Stimulated activated CD4-positive, alpha-beta T cell treated with anti-CD3 and anti-CD28 coated beads, TNF-alpha, amount 100 ng/mL, for 4 hours (primary cell): ENCODE results near the gene SLC38A1.

Experiments used
- DNase-seq, 3 experiments: peaks; one replicate each; pipeline ENCODE4 v3.0.0-alpha.2; 2020; ENCODE audit warnings: low read depth in 3 of 3

SLC38A1 gene

DNA sequence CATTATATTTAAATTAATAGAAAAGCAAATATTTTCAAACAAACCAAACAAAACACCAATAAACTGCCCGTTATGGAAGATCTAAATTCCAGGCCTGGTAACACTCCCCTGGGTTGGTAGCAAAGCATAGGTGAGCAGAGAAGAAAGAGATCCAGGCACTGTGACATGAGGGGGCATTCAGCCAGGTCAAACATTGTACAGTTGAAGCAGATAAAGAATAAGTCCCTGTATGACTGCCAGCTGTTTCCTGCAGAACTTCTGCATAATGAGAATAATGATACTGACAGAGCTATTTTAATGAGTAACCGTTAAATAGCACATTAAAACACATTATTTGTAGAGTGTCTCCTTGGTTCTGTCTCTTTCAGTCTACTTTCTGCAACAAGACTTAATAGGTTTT is 35.4 kb downstream of the SLC38A1 start:
- no peak for DNase-seq

GRCh38 chr12:46230983-46231382 is 37.9 kb downstream of the SLC38A1 start:
- DNase-seq, result no peak

GRCh38 chr12:46230306-46230705 is 38.5 kb downstream of the SLC38A1 start:
- no peak for DNase-seq

GRCh38 chr12:46227616-46228015 is 41.2 kb downstream of the SLC38A1 start:
- no peak for DNase-seq

GRCh38 chr12:46224386-46224785 is 44.5 kb downstream of the SLC38A1 start:
- DNase-seq, result no peak

GRCh38 chr12:46223047-46223446 is 45.8 kb downstream of the SLC38A1 start:
- DNase-seq, result no peak

DNA sequence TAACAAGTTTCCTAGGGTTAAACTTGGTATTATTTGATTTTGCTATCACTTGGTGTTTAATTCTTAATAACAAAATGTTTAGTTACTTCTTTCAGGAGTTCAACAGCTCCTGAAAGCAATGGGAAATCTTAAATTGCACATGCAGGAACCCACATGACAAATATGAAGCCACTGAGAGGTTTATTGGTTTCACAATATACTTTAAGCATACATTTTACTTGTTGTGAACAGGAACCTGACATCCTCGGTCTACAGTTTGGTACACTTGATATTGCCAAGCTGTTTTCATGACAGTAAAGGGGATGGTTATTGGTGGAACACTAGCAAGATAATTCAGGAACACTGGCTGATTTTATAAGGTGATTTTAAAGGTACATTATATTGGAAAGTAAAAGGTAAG is 46.2 kb downstream of the SLC38A1 start:
- DNase-seq, result no peak

DNA sequence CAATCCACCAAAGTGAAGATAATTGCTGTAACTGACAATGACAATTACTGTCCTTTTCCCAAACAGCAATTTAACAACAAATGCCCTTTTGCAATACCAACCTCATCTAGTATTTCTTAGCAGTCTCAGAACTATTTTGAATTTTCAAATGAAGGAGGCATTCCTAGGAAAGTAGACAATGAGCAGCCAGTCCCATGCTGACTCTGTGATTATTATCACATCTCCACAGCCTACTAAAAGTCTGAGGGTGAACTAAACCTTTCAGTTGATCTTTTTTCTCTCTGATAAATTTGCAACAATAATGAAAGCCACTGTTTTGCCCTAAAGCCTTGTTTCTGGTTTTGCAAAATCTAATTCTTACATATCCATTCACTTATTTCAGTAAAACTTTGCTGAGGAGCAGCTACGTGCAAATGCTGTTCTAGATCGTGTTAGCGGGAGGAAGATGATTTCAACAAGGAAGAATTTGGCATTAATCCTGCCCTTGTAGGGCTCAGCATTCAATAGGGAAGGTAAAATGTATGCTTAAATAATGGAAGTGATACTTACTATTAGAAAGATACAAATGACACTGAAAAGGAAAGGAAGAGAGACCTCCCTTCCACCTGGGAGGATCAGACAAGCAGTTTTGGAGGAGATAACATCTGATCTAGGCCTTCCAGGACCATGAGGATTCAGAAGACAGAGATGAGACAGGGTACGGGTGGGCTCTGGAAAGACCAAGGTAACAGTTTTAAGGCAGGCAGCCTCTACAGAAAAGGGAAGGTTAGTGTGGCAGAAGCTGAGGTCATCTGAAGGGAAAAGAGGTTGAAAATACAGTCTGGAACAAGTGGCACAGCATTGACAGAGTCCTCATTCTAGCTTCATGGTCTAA is 47.4 kb downstream of the SLC38A1 start:
- no peak for DNase-seq

DNA sequence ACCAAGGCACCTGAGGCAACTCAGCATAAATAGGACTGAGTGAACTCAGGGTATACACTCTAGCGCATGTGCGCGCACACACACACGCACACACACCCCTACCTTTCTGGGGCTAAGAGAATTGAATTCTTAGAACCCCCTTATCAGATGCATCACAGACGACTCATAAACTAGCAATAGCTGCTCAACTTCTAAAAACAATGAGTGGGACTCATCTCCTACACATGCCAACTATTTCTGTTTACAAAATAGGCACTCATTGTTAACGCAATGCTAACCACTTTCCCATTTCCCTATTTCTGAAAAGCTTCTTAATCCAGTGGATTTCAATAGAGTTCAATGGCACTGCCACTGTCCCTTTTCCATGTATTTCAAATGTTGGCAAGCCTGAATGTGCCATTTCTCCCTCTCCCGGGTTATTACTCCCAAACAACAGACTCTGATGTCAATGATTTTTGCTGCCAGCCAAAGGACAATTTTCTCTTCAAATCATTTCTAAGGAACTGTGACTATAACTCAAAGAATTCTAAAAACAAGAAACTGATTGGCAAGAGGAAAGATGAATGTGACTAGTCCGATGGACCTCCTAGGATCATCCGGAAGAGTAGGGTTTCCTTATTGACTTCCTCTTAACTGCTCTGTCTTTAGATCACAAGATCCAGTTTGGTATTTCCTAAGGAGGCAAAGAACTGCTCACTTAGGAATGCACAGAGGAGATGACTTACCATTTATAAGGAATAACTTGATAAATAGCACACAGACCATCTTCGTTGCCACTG is 48.8 kb downstream of the SLC38A1 start:
- peak in 2 of 3 experiments; percentile 55 to 73 for DNase-seq

DNA sequence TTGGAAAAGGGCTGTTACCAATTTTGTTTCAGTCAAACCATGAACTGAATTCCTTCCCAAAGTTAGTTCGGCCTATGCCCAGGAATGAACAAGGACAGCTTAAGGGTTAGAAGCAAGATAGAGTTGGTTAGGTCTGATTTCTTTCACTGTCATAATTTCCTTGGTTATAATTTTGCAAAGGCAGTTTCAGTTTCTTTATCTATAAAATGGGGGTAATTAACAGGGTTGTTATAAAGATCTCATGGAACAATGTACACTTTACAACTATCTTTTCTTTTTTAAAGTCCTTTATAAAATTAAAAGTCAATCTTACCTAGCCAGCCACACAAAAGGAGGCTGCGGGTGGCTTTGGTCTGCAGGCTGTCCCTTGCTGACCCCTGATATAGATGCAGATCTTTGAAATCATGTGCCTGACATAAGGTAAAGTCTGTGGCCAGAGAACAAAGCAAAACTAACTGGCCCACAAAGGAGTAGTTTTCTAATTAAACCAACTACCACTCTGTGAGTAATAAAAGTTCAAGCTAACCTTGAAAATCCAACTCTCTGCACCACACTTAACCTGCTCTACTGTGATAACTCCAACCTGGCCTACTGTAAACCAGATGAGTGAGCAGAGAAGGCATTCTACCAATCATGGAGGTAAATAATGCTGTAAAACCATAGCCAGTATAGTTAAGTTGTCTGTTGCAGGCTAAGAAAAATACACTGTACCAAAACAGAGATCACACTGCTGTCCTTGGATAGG is 49.5 kb downstream of the SLC38A1 start:
- DNase-seq, result no peak

DNA sequence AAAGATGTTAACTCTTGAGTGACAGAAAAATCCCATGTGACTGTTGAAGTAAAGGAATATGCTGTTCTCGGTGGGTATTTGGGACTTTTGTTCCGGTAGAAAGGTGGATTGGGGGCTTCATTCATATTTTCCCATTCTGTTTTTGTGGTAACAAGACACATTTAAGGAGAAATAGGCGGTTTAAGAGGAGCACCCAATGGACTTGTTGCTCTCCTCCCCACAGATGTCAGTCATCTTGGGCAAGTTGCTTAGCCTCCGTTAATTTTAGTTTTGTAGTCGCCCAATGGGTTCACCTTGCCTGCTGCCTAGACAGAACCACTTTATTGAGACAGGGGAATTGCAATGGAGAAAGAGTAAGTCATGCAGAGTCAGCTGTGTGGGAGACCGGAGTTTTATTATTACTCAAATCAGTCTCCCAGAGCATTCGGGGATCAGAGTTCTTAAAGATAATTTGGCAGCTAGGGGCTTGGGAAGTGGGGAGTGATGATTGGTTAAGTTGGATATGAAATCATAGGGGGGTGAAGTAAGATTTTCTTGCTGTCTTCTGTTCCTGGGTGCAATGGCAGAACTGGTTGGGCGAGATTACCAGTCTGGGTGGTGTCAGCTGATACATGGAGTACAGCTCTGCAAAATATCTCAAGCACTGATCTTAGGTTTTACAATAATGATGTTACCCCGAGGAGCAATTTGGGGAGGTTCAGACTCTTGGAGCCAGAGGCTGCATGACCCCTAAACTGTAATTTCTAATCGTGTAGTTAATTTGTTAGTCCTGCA is 50.3 kb downstream of the SLC38A1 start:
- DNase-seq, result no peak

- no peak for DNase-seq
Measured at GRCh38 chr12:46217541-46218321, 51.1 kb downstream of the SLC38A1 start.

DNA sequence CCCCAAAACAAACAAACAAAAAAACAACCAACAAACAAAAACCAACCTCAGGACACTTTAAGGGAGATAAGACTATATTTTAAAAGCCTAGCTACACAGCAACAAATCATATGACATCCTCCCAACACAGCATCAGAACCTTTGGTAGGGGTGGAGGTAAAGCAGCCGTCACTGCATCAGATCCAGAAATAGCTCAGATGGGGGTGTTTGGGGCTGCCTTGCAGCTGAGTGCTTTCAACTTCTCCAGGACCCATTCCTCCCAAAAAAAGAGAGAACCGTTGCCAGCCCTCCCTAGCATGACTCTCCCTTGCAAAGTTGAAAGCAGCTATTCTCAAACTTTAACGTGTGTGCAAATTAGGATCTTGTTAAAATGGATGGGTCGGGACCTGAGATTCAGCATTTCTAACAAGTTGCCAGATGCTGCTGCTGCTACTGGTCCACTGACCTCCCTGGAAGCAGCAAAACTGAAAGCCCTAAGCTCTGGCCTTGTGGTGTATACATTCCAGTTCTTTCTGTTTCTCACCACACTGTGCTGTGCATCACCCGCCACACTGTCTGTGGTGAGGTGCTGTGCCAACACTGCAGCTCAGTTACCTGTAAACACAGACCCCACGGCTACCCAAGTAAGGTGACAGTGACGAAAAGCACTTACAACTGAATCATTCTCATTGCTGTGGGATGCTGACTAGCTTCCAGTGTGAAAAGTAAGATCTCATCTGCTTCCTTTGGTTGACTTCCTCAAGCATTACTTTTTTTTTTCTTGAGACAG is 54.0 kb downstream of the SLC38A1 start:
- DNase-seq, result peak in 2 of 3 experiments; percentile 42 to 64

DNA sequence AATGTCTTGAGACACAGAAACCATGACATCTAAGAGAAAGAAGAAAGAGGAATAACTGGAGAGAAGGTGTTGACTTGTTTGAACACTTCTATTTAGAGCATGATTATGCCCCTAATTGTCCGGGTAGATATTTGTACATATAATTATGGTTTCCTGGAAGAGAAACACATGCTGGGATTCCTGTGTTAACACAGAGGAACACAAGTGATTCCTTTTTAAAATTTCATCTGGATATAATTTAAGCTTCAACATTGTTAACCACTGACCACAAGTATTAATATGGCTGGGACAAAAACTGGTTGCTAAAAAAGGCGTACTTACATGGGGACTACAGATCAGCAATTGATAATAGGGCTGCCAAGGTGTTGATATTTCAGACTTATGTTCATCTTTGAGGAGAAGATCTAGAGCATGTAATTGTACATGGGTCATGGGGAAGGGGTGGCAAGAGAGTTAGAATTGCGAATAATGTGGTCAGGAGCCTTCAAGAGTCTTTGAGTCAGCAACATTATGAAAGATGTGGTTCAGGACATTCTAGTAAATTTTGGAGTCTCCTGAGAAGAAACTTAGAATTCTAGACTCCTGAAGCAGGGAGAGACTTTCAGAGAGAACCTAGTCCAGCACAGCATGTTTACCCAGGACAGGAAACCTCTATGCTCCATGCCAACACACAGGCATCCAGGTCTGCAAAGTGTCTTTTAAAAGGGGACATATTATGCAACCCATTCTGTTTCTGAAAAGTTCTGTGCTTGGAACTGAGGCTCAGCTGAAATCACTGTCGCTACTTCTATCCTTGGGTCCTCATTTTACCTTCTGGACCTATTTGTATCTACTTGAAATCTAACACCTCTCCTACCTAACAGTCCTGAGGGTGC is 56.5 kb downstream of the SLC38A1 start:
- no peak for DNase-seq

DNA sequence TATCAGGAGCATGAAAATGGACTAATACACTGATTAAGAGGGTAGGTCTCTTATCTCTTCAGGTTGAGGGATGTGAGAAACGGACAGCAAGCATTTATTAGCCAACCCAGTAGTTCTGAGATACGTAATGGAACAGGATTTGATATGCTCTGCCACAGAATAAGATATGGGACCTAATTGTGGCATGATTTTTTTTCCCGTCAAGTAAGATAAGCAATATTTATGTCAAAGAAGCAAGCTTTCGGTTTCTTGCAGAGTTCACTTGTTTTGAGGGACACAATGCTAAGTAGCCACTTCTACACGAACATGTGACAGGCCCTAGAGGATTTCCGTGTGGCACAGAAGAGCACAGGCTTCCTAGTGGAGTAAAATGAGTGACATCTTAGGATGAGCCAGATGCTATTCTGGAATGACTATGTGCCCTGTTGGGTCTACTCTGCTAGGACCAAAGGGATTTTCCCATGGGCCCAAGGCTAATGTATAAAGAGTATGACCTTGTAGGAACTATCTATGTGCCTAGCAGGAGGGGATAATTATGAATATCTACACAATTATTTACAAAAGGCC is 57.9 kb downstream of the SLC38A1 start:
- no peak for DNase-seq

DNA sequence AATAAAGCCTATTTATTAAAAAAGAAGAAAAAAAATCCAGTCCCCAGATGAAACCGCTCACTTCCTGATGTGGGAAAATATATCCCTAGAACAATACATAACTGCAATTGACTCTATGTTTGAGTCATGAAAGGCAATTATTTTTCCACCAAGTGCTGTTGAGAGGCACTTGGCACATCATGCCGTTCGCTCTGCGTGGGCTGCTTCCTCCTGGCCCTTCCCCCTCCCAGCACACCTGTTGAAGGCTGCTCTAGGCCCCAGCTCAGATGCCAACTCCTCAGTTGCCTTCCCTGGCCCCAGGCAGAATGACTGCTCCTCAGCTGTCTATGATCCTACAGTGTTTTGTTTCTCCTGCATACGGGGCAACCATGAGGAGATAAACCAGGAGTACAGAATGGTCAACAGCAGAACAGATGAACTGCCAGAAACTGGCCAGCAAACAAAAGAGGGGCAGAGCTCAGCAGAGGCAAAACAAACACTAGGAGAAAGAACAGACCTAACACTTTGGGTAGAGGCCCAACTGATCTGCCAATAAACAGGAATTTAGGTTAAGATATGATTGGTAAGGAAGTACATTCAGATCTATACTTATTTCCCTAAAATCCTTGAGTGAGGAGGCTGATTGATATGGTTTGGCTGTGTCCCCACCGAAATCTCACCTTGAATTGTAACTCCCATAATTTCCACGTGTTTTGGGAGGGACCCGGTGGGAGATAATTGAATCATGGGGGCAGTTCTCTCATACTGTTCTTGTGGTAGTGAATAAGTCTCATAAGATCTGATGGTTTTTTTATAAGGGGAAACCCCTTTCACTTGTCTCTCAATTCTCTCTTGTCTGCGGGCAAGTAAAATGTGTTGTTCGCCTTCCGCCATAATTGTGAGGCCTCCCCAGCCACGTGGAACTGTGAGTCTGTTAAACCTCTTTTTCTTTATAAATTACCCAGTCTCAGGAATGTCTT is 58.6 kb downstream of the SLC38A1 start:
- peak; percentile 54 to 67 (median 59) for DNase-seq

DNA sequence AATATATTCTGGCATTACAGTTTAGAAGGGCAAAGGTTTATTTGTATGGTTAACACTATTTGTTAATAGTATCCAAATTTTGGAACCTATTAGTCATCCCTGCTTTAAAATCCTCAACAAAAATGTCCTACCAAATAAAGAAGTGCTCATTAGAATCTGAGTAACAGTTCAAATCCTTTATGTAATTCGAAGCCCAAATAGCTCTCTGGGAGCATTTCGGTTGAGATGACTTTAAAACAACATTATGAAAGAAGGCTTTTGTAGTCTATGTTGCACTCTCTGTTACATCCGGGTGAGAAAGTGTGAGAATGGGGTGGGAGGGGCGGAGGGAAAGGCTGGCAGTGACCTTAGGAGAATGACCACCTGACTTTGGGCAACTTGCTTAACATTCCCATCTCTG is 59.7 kb downstream of the SLC38A1 start:
- DNase-seq, result no peak
